ENCODE results near the gene ARHGEF12.

GRCh38 chr11:120516461-120517389 lies 180.5 kb downstream of the ARHGEF12 start:
- TF ChIP-seq, protein P1, sequence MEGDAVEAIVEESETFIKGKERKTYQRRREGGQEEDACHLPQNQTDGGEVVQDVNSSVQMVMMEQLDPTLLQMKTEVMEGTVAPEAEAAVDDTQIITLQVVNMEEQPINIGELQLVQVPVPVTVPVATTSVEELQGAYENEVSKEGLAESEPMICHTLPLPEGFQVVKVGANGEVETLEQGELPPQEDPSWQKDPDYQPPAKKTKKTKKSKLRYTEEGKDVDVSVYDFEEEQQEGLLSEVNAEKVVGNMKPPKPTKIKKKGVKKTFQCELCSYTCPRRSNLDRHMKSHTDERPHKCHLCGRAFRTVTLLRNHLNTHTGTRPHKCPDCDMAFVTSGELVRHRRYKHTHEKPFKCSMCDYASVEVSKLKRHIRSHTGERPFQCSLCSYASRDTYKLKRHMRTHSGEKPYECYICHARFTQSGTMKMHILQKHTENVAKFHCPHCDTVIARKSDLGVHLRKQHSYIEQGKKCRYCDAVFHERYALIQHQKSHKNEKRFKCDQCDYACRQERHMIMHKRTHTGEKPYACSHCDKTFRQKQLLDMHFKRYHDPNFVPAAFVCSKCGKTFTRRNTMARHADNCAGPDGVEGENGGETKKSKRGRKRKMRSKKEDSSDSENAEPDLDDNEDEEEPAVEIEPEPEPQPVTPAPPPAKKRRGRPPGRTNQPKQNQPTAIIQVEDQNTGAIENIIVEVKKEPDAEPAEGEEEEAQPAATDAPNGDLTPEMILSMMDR (conservative IDR thresholded peaks at IDR 0.05; ENCODE audit: low read depth in 2 of 2): no peak
- TF ChIP-seq STAT1 (IDR thresholded peaks at IDR 0.05; ENCODE audit: unreplicated experiment) (no peak), EZH2 (IDR thresholded peaks at IDR 0.05; ENCODE audit: low read depth, unreplicated experiment) (no peak), POLR2AphosphoS5 (IDR thresholded peaks at IDR 0.05; ENCODE audit: low read depth) (no peak), ZNF114 (CRISPR knock-in tag; IDR thresholded peaks at IDR 0.05) (no peak), REST (IDR thresholded peaks at IDR 0.05; ENCODE audit: unreplicated experiment) (no peak), ETS1 (IDR thresholded peaks at IDR 0.05) (no peak), EZH2phosphoT487 (IDR thresholded peaks at IDR 0.05; ENCODE audit: unreplicated experiment) (no peak), NANOG (IDR thresholded peaks at IDR 0.05; ENCODE audit: borderline replicate concordance) (no peak)
